GM18861 (cell line): ENCODE data around the gene NBAS.

Source experiments
- ATAC-seq: cut with Tn5 transposase; IDR thresholded peaks from one replicate; pipeline ENCODE4 v1.9.1; 2021; ENCODE audit not compliant: unreplicated experiment

Gene NBAS

GRCh38 chr2:15152382-15152781, 408.8 kb downstream of the NBAS start:
- no peak for ATAC-seq

- ATAC-seq, result no peak
Measured at GRCh38 chr2:15149063-15149462, 412.1 kb downstream of the NBAS start.

- no peak for ATAC-seq
Measured at GRCh38 chr2:15147591-15147990, 413.5 kb downstream of the NBAS start.

GRCh38 chr2:15146960-15147359, 414.2 kb downstream of the NBAS start:
- ATAC-seq, result no peak

- ATAC-seq, result no peak
Measured at GRCh38 chr2:15145919-15146318, 415.2 kb downstream of the NBAS start.

- ATAC-seq, result no peak
Measured at GRCh38 chr2:15145046-15145817, 415.9 kb downstream of the NBAS start.

GRCh38 chr2:15142069-15142689, 419.0 kb downstream of the NBAS start:
- ATAC-seq, result peak; percentile 100

- ATAC-seq, result no peak
Measured at GRCh38 chr2:15141211-15141610, 419.9 kb downstream of the NBAS start.

- no peak for ATAC-seq
Measured at GRCh38 chr2:15136639-15137038, 424.5 kb downstream of the NBAS start.

GRCh38 chr2:15134957-15135356, 426.2 kb downstream of the NBAS start:
- ATAC-seq, result no peak

GRCh38 chr2:15133461-15133860, 427.7 kb downstream of the NBAS start:
- no peak for ATAC-seq

GRCh38 chr2:15128846-15129245, 432.3 kb downstream of the NBAS start:
- no peak for ATAC-seq

GRCh38 chr2:15127876-15128275, 433.3 kb downstream of the NBAS start:
- ATAC-seq, result no peak

GRCh38 chr2:15127301-15127700, 433.8 kb downstream of the NBAS start:
- no peak for ATAC-seq

- no peak for ATAC-seq
Measured at GRCh38 chr2:15126373-15126772, 434.8 kb downstream of the NBAS start.

- ATAC-seq, result no peak
Measured at GRCh38 chr2:15122915-15123314, 438.2 kb downstream of the NBAS start.

- ATAC-seq, result no peak
Measured at GRCh38 chr2:15120631-15121030, 440.5 kb downstream of the NBAS start.

GRCh38 chr2:15119722-15120175, 441.4 kb downstream of the NBAS start:
- ATAC-seq, result no peak

GRCh38 chr2:15117409-15118050, 443.6 kb downstream of the NBAS start:
- ATAC-seq, result no peak
